ENCODE data around the gene TOMM20L. TPM values are rescaled to one million over a fixed set of nuclear protein-coding genes. Genes with fewer than 3 reads are reported as not detected.

The TOMM20L gene
- total RNA-seq, 1 donor from 2014 or later, result not detected

DNA sequence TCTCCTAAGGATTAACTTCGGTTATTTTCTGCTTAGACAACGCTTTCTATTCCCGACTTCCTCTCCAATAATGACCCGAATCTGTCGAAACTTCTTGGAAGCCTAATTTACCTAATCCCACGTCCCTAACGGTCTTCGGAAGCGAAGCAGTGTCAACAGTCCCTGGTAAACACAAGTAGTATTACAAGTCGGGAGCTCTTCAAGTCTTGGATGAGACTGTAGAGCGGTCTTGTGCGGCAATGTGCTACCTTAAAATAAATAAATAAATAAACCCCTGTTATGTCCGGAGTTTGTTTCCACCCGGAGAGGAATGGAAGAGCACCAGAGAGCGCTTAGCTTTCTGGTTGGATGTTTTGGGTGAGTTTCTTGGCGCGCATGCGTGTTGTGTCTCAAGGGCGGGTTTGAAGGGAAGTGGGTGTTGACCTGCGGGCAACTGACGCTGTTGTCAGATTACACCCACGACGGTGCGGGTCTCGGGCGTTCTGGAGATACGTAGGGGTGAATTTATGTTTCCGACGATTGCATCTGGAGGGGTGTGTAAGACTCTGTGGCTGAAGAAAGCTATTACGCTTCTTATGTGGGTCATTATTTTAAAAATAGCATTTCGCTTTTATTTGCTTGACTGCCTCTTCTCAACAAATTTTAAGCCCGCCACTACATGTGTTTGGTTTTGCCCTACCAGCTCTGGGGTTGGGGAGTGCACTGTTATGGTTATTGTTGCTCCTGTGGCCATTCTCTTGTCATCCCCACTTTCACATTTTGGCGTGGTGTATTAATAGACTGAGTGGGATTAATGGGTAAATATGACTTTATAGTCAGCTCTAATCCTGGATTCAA is 31.8 kb downstream of the TOMM20L start, which contains the start of the genes KIAA0586 and TIMM9:
Gene KIAA0586, plus strand, starts transcription at position 439 of the 837 bp plus-strand sequence. CDS start 546 bp downstream, outside the sequence.
Gene TIMM9, minus strand, starts transcription at position 251 of the 837 bp plus-strand sequence. CDS start 15,586 bp downstream, outside the sequence.
- peak; percentile 99 for ATAC-seq

DNA sequence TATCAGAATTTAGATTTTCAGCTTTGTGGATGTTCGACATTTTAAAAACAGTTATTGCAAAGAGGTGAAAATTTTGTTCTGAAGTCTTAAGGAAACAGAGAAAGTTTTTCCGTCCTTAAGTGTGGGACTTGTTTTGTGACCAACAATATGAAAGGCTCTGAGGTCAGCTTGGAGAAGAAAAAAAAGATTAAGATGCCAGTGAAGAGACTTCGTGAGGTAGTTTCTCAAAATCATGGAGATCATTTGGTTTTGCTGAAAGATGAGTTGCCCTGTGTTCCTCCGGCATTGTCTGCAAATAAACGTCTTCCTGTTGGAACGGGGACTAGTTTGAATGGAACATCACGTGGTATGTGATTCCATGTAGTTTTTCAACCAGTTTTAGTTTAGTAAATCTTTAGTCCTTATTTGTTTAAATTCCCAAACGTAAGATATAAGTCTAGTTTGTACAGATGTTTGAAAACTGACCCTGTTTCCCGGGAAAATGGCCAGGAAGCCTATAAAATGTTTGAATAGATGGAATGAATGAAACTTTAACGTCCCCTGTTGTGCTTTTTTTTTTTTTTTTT is 32.5 kb downstream of the TOMM20L start:
- no peak for ATAC-seq

DNA sequence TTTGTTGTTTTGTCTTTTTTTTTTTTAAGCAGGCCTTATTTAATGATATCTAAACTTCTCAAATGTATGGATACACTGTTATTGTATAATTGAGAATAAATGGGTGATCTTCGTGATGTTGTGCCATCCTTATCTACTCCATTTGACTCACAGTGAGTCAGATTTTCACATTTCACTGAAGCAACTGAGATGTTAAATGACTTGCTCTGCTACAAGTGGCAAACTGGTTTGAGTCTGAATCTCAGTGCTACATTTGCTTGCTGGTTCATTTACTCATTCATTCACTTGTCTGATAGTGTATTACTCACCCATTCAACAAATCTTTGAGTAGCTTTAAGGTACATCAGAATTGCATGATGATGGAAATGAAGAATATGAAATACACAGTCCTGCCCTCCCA is 34.4 kb downstream of the TOMM20L start:
- ATAC-seq, result peak; percentile 25

DNA sequence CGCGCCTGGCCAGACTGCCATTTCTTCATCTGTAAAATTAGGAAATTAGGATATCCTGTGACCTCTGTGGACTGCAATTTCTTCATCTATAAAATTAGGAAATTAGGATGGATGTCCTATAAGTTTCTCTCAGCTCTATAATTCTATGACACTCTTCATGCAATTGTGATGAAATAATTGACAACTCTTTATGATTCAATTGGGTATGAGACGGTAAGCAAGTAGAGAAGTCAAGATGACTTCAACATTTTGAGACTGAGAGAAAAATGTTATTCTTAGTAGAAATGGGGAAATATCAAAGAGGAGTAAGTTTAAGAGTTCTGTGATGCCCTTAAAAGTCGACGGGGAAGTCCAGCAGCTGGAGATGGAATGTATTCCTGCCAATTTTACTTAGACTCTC is 43.7 kb downstream of the TOMM20L start:
- no peak for ATAC-seq

DNA sequence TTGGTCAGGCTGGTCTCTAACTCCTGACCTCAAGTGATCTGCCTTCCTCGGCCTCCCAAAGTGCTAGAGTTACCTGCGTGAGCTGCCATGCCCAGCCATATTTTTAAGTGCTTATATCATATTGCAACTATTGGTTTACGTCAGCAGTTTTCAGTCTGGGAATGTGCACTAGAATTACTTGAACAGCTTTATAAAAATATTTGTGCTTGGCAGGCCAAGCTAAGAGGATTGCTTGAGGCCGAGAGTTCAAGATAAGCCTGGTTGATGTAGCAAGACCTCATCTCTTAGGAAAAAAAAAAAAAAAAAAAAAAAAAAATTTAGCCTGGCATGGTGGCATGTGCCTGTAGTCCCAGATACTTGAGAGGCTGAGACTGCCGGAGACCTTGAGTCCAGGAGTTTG is 48.9 kb downstream of the TOMM20L start:
- ATAC-seq, result no peak

DNA sequence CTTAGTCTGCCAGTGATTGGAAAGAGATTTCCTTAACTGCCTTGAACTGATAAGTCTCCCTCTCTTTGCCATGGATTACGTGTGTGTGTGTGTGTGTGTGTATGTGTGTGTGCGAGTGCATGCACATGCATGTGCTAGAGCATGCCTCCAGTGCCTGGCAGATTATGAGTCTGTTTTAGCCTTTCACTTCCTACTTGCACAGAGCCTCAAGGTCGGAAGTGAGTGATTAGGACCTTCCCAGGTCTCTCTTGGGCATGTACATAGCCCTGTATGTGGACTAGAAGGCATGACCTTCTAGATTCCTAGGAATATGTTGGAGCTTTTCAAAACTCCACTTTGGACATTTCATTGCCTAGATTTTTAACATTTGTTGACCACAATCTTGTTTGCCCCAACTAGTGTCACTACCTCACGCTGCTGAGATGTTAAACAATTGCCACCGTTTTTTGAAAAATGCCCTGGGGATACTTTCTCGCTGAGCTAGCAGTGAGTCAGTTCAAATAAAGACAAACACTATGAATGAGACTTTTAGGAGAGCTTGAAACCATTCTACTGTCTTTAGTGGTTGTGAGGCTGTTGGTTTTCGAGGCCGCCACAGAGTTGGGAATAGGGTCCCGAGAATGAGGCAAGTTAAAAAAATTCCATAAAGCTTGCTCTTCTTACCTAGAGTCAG is 60.0 kb downstream of the TOMM20L start:
- peak; percentile 81 for ATAC-seq

Other genes with a start within 250 kb of the TOMM20L start
- 0.72 TPM for gene ARMH4, start 243.7 kb upstream of the TOMM20L start, total RNA-seq
- 36.2 TPM for gene ACTR10, start 195.8 kb upstream of the TOMM20L start, total RNA-seq
- gene PSMA3, start 151.1 kb upstream of the TOMM20L start, total RNA-seq, result 142 TPM
- 9.5 TPM for gene ARID4A, start 97.4 kb upstream of the TOMM20L start, total RNA-seq
- gene TIMM9, start 31.6 kb downstream of the TOMM20L start, total RNA-seq, result 33.8 TPM
- gene KIAA0586, start 31.8 kb downstream of the TOMM20L start, total RNA-seq, result 11.9 TPM
- 0.32 TPM for gene DACT1, start 242.0 kb downstream of the TOMM20L start, total RNA-seq